Vagina (tissue), 2 donors: ENCODE data around the gene DDIAS. TPM values are rescaled to one million over a fixed set of nuclear protein-coding genes. Genes with fewer than 3 reads are reported as not detected.
"Not testable (repeated sequence)": the region's sequence is repeated elsewhere in the genome, so short reads cannot be mapped to it uniquely, and the experiment has no call there.

Experiments
- DNase-seq, 2 donors: peaks; one replicate each; pipeline ENCODE4 v3.0.0-alpha.2; 2017; ENCODE audit errors: extremely low spot score in 2 of 2
- H3K27ac ChIP-seq: fragments of 200-600 bp; sonication (generic); one replicate; pipeline ENCODE4 v1.5.1; 2019
- H3K27me3 ChIP-seq: fragments of 200-600 bp; sonication (generic); one replicate; pipeline ENCODE4 v1.5.1; 2019
- H3K36me3 ChIP-seq, 2 donors: fragments of 200-600 bp; sonication (generic); one replicate each; pipeline ENCODE4 v1.5.1; 2017 to 2019
- H3K4me1 ChIP-seq: fragments of 200-600 bp; sonication (generic); one replicate; pipeline ENCODE4 v1.5.1; 2019
- H3K4me3 ChIP-seq, 2 donors: fragments of 200-600 bp; sonication (generic); 1 replicate in 1 of 2; 2 replicates in 1 of 2; pipeline ENCODE4 v1.5.1; 2016 to 2019
- H3K9me3 ChIP-seq: fragments of 200-600 bp; sonication (generic); one replicate; pipeline ENCODE4 v1.5.1; 2019
- POLR2A ChIP-seq, 2 donors: fragments of 450-650 bp; IDR thresholded peaks; one replicate each; pipeline ENCODE4 v1.6.1; 2017; ENCODE audit warnings: antibody characterized with exemption in 2 of 2, mild to moderate bottlenecking in 2 of 2, moderate library complexity in 2 of 2
- POLR2AphosphoS5 ChIP-seq, 2 donors: sonication (generic); formaldehyde crosslinking; IDR thresholded peaks; one replicate each; pipeline ENCODE4 v1.9.0; 2017; ENCODE audit warnings: antibody characterized with exemption in 2 of 2, mild to moderate bottlenecking in 2 of 2, low read depth in 1 of 2; ENCODE audit not compliant: insufficient read depth in 1 of 2
- intact Hi-C: fragments of 100-400 bp; cut with DNase I; formaldehyde crosslinking; loops from one replicate; pipeline ENCODE4 v1.15.1; 2023
- total RNA-seq: library from RNA; depleted of rRNA; stranded (reverse); fragments of >200 nt; gene quantifications from one replicate; pipeline ENCODE4 v1.2.3, GENCODE V29; 2016
- TF ChIP-seq, protein P1 (sequence below), 3 experiments: fragments of 450-650 bp in 2 of 3; fragments of 200-600 bp in 1 of 3; sonication (generic) in 1 of 3; IDR thresholded peaks; one replicate each; pipeline ENCODE4 v1.5.1; 2017 to 2019; ENCODE audit warnings: antibody characterized with exemption in 3 of 3, mild to moderate bottlenecking in 2 of 3, moderate library complexity in 2 of 3

Gene DDIAS
- total RNA-seq, 1 donor from 2014 or later: 1.5 TPM

DNA sequence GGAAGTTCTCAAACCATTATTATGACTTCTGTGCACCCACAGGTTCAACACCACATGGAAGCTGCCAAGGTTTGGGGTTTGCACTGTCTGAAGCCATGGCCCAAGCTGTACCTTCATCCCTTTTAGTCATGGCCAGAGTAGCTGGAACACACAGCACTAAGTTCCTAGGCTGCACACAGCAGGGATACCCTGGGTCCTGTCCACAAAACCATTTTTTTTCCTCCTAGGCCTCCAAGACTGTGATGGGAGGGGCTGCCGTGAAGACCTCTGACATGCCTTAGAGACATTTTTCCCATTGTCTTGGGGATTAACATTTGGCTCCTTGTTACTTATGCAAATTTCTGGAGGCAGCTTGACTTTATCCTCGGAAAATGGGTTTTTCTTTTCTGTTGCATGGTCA is 42.7 kb downstream of the DDIAS start:
- Histone ChIP-seq H3K4me3 (no peak overlapping the region), H3K36me3 (no peaks in the 10 kb centered on the region), H3K27me3 (no peaks in the 10 kb centered on the region), H3K9me3 (no peaks in the 10 kb centered on the region), H3K27ac (no peak overlapping the region), H3K4me1 (no peaks in the 10 kb centered on the region)
- intact Hi-C loops: no loop called here
- TF ChIP-seq POLR2A (IDR thresholded peaks at IDR 0.05) (no peak), POLR2AphosphoS5 (IDR thresholded peaks at IDR 0.05; ENCODE audit: insufficient read depth in 1 of 2, low read depth in 1 of 2) (no peak)
- TF ChIP-seq, protein P1, sequence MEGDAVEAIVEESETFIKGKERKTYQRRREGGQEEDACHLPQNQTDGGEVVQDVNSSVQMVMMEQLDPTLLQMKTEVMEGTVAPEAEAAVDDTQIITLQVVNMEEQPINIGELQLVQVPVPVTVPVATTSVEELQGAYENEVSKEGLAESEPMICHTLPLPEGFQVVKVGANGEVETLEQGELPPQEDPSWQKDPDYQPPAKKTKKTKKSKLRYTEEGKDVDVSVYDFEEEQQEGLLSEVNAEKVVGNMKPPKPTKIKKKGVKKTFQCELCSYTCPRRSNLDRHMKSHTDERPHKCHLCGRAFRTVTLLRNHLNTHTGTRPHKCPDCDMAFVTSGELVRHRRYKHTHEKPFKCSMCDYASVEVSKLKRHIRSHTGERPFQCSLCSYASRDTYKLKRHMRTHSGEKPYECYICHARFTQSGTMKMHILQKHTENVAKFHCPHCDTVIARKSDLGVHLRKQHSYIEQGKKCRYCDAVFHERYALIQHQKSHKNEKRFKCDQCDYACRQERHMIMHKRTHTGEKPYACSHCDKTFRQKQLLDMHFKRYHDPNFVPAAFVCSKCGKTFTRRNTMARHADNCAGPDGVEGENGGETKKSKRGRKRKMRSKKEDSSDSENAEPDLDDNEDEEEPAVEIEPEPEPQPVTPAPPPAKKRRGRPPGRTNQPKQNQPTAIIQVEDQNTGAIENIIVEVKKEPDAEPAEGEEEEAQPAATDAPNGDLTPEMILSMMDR (IDR thresholded peaks at IDR 0.05): no peak
- no peak for DNase-seq

DNA sequence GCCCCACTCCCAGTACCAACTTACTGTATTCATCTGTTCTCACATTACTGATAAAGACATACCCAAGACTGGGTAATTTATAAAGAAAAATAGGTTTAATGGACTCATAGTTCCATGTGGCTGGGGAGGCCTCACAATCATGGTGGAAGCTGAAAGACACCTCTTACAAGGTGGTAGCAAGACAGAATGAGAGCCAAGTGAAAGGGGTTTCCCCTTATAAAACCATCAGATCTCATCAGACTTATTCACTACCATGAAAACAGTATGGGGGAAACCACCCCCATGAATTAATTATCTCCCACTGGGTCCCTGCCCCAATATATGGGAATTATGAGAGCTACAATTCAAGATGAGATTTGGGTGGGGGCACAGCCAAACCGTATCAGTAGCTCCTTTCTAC is 43.5 kb downstream of the DDIAS start:
- DNase-seq, intact Hi-C loops, H3K36me3 ChIP-seq, H3K27me3 ChIP-seq, H3K9me3 ChIP-seq, H3K4me3 ChIP-seq, H3K4me1 ChIP-seq, H3K27ac ChIP-seq: not testable (repeated sequence)

DNA sequence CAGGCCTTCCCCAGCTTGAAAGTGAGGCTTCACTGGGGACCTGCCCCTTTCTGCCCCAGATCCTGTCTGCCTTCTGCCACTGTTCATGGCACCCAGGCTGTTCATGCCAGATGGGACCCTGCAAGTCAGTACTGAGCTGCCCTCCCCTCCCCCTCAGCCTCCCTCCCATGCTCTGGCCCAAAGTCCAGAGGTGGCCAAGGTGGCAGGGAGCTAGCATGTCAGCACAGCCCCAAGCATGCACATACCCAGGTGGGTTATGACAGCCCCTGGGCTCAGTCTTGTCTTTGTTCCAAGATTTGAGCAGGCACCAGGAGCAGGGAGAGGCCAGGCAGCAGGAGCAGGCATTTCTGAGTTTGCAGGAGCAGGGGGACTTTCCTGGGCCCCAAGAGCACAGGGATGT is 44.1 kb downstream of the DDIAS start:
- Histone ChIP-seq H3K4me3 (no peak overlapping the region), H3K4me1 (no peaks in the 10 kb centered on the region), H3K27me3 (no peaks in the 10 kb centered on the region), H3K9me3 (no peaks in the 10 kb centered on the region), H3K27ac (no peak overlapping the region), H3K36me3 (no peaks in the 10 kb centered on the region)
- no peak for DNase-seq
- intact Hi-C loops: no loop called here
- TF ChIP-seq POLR2A (IDR thresholded peaks at IDR 0.05) (no peak), POLR2AphosphoS5 (IDR thresholded peaks at IDR 0.05; ENCODE audit: insufficient read depth in 1 of 2, low read depth in 1 of 2) (no peak)
- TF ChIP-seq, protein P1 (IDR thresholded peaks at IDR 0.05): no peak

DNA sequence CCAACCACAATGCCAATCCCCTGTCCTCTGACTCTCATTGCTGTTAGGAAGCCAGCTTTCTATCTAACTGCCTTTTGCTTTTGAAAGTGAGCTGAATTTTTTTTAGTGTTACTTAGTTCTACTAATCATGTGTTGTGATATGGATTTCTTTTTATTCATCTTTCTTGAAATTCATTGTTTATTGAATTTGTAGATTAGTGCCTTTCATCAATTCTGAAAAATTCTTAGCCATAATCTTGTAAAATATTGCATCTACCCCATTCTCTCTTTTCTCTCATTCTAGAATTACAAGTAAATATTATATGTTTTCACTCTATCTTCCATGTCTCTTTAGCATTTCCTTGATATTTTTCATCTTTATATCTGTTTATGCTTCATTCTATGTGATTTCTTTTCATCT is 47.8 kb downstream of the DDIAS start:
- no peaks in the 10 kb centered on the region for H3K27me3 ChIP-seq
- H3K4me1 ChIP-seq: no peaks in the 10 kb centered on the region
- no peak overlapping the region for H3K27ac ChIP-seq
- H3K4me3 ChIP-seq: no peak overlapping the region
- DNase-seq: no peak
- TF ChIP-seq, protein P1 (IDR thresholded peaks at IDR 0.05): no peak
- TF ChIP-seq POLR2AphosphoS5 (IDR thresholded peaks at IDR 0.05; ENCODE audit: insufficient read depth in 1 of 2, low read depth in 1 of 2) (no peak), POLR2A (IDR thresholded peaks at IDR 0.05) (no peak)
- H3K9me3 ChIP-seq: no peaks in the 10 kb centered on the region
- intact Hi-C loops: no loop called here
- H3K36me3 ChIP-seq: no peaks in the 10 kb centered on the region

DNA sequence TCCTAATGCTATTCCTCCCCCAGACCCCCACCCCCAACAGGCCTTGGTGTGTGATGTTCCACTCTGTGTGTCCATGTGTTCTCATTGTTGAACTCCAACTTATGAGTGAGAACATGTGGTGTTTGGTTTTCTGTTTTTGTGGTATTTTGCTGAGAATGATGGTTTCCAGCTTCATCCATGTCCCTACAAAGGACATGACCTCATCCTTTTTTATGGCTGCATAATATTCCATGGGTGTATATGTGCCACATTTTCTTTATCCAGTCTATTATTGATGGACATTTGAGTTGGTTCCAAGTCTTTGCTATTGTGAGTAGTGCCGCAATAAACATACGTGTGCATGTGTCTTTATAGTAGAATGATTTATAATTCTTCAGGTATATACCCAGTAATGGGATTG is 49.0 kb downstream of the DDIAS start:
- H3K36me3 ChIP-seq, H3K4me3 ChIP-seq, H3K27me3 ChIP-seq, H3K4me1 ChIP-seq, H3K27ac ChIP-seq, intact Hi-C loops, DNase-seq, H3K9me3 ChIP-seq: not testable (repeated sequence)

DNA sequence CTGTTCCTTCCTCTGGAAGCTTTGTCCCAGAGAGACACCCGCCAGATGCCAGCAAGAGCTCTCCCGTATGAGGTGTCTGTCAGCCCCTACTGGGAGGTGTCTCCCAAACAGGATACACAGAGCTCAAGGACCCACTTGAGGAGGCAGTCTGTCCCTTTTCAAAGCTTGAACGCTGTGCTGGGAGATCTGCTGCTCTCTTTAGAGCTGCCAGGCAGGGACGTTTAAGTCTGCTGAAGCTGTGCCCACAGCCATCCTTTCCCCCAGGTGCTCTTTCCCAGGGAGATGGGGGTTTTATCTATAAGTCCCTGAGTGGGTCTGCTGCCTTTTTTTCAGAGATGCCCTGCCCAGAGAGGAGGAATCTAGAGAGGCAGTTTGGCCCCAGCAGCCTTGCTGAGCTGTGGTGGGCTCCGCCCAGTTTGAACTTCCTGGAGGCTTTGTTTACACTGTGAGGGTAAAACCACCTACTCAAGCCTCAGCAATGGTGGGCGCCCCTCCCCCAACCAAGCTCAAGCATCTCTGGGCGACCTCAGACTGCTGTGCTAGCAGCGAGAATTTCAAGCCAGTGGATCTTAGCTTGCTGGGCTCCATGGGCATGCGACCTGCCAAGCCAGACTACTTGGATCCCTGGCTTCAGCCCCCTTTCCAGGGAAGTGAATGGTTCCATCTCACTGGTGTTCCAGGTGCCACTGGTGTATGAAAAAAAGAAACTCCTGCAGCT is 54.4 kb downstream of the DDIAS start:
- intact Hi-C loops, H3K4me1 ChIP-seq: not testable (repeated sequence)

More for the DNA sequence above, 54.4 kb downstream of the DDIAS start:
- not testable (repeated sequence) for DNase-seq, H3K27me3 ChIP-seq, H3K27ac ChIP-seq, H3K4me3 ChIP-seq, H3K9me3 ChIP-seq, H3K36me3 ChIP-seq
